ENCODE measurements around the gene GFI1B. TPM values are rescaled to one million over a fixed set of nuclear protein-coding genes. Genes with fewer than 3 reads are reported as not detected.

The GFI1B gene
- polyA plus RNA-seq, 1 donor from 2014 or later: not detected

DNA sequence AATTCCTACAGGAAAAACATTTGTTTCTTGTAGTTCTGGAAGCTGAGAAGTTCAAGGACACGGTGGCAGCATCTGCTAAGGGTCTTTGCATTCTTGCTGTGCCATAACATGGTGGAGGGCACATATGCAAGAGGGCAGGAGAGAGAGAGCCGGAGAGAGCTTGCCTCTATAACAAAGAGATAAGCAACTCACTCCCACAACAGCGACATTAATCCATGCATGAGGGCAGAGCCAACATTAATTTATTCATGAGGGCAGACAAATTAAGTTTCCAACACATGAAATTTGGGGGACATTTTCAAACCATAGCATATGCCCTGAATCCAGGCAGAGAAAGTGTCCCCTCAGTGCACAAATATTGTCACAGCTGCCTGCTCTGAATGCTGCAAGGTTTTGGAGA lies 47.9 kb downstream of the GFI1B start:
- Histone ChIP-seq H3K27ac (ENCODE audit: low read length) (no peak overlapping the region), H2AFZ (ENCODE audit: low read depth, low read length) (no peak overlapping the region), H3K4me2 (ENCODE audit: low read length) (no peak overlapping the region), H3K9me3 (ENCODE audit: low read length) (no peaks in the 10 kb centered on the region), H3F3A (ENCODE audit: insufficient read depth, low read length, poor library complexity, severe bottlenecking) (no peaks in the 10 kb centered on the region), H3K9ac (ENCODE audit: low read length) (no peak overlapping the region), H3K79me2 (replicated peaks; ENCODE audit: insufficient read depth, low read length) (peaks cover 4% of the 10 kb centered on the region), H3K9me2 (ENCODE audit: insufficient read depth, low read length) (no peaks in the 10 kb centered on the region), H3K27me3 (ENCODE audit: insufficient read depth, low read depth, low read length) (no peaks in the 10 kb centered on the region), H3K36me3 (ENCODE audit: insufficient read depth, low read length) (no peaks in the 10 kb centered on the region), H3K4me3 (ENCODE audit: low read length) (no peak overlapping the region), H4K20me1 (ENCODE audit: insufficient read depth) (no peaks in the 10 kb centered on the region)
- TF ChIP-seq, protein P1, sequence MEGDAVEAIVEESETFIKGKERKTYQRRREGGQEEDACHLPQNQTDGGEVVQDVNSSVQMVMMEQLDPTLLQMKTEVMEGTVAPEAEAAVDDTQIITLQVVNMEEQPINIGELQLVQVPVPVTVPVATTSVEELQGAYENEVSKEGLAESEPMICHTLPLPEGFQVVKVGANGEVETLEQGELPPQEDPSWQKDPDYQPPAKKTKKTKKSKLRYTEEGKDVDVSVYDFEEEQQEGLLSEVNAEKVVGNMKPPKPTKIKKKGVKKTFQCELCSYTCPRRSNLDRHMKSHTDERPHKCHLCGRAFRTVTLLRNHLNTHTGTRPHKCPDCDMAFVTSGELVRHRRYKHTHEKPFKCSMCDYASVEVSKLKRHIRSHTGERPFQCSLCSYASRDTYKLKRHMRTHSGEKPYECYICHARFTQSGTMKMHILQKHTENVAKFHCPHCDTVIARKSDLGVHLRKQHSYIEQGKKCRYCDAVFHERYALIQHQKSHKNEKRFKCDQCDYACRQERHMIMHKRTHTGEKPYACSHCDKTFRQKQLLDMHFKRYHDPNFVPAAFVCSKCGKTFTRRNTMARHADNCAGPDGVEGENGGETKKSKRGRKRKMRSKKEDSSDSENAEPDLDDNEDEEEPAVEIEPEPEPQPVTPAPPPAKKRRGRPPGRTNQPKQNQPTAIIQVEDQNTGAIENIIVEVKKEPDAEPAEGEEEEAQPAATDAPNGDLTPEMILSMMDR (IDR thresholded peaks at IDR 0.05; ENCODE audit: poor library complexity, severe bottlenecking): no peak
- TF ChIP-seq EZH2 (IDR thresholded peaks at IDR 0.05; ENCODE audit: borderline replicate concordance, insufficient read depth, low read length, poor library complexity, severe bottlenecking) (no peak), MXI1 (conservative IDR thresholded peaks at IDR 0.05; ENCODE audit: poor library complexity, severe bottlenecking) (no peak), EP300 (conservative IDR thresholded peaks at IDR 0.05; ENCODE audit: poor library complexity, severe bottlenecking) (no peak), TAF1 (IDR thresholded peaks at IDR 0.05; ENCODE audit: low read depth) (no peak), RAD21 (conservative IDR thresholded peaks at IDR 0.05) (no peak), POLR2AphosphoS5 (IDR thresholded peaks at IDR 0.05) (no peak), SMC3 (conservative IDR thresholded peaks at IDR 0.05; ENCODE audit: poor library complexity) (no peak)
- TF ChIP-seq, protein P2, sequence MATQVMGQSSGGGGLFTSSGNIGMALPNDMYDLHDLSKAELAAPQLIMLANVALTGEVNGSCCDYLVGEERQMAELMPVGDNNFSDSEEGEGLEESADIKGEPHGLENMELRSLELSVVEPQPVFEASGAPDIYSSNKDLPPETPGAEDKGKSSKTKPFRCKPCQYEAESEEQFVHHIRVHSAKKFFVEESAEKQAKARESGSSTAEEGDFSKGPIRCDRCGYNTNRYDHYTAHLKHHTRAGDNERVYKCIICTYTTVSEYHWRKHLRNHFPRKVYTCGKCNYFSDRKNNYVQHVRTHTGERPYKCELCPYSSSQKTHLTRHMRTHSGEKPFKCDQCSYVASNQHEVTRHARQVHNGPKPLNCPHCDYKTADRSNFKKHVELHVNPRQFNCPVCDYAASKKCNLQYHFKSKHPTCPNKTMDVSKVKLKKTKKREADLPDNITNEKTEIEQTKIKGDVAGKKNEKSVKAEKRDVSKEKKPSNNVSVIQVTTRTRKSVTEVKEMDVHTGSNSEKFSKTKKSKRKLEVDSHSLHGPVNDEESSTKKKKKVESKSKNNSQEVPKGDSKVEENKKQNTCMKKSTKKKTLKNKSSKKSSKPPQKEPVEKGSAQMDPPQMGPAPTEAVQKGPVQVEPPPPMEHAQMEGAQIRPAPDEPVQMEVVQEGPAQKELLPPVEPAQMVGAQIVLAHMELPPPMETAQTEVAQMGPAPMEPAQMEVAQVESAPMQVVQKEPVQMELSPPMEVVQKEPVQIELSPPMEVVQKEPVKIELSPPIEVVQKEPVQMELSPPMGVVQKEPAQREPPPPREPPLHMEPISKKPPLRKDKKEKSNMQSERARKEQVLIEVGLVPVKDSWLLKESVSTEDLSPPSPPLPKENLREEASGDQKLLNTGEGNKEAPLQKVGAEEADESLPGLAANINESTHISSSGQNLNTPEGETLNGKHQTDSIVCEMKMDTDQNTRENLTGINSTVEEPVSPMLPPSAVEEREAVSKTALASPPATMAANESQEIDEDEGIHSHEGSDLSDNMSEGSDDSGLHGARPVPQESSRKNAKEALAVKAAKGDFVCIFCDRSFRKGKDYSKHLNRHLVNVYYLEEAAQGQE (IDR thresholded peaks at IDR 0.05; ENCODE audit: borderline replicate concordance): no peak

DNA sequence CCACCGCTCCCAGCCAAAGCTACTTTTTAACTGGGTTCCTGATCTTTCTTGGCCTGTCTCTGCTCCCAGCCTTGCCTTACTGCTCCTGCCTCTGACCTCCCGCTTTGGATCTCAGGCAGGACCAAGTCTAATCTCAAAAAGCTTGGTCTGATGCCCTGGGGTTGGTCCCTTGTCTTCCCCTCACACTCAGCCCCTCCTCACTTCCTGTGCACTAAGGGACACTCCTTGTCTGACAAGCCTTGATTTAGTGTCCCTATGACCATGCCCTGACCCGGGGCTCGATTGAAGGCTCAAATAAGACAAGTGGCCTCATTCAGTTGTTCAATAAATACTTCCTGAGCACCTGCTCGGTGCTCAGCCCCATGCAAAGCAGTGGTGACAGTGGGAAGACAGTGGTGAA lies 48.6 kb downstream of the GFI1B start:
- TF ChIP-seq EP300 (conservative IDR thresholded peaks at IDR 0.05; ENCODE audit: poor library complexity, severe bottlenecking) (no peak), TAF1 (IDR thresholded peaks at IDR 0.05; ENCODE audit: low read depth) (no peak), SMC3 (conservative IDR thresholded peaks at IDR 0.05; ENCODE audit: poor library complexity) (no peak), EZH2 (IDR thresholded peaks at IDR 0.05; ENCODE audit: borderline replicate concordance, insufficient read depth, low read length, poor library complexity, severe bottlenecking) (no peak), POLR2AphosphoS5 (IDR thresholded peaks at IDR 0.05) (no peak), RAD21 (conservative IDR thresholded peaks at IDR 0.05) (no peak), MXI1 (conservative IDR thresholded peaks at IDR 0.05; ENCODE audit: poor library complexity, severe bottlenecking) (no peak)
- TF ChIP-seq, protein P1 (IDR thresholded peaks at IDR 0.05; ENCODE audit: poor library complexity, severe bottlenecking): no peak
- TF ChIP-seq, protein P2 (IDR thresholded peaks at IDR 0.05; ENCODE audit: borderline replicate concordance): no peak
- H3F3A ChIP-seq (ENCODE audit: insufficient read depth, low read length, poor library complexity, severe bottlenecking): no peaks in the 10 kb centered on the region
- no peak overlapping the region for H3K4me3 ChIP-seq (ENCODE audit: low read length)
- no peak overlapping the region for H3K9ac ChIP-seq (ENCODE audit: low read length)
- H3K27me3 ChIP-seq (ENCODE audit: insufficient read depth, low read depth, low read length): no peaks in the 10 kb centered on the region
- H3K27ac ChIP-seq (ENCODE audit: low read length): no peak overlapping the region
- peaks cover 12% of the 10 kb centered on the region for H3K79me2 ChIP-seq (replicated peaks; ENCODE audit: insufficient read depth, low read length)
- no peaks in the 10 kb centered on the region for H3K9me3 ChIP-seq (ENCODE audit: low read length)
- H2AFZ ChIP-seq (ENCODE audit: low read depth, low read length): no peak overlapping the region
- H3K4me2 ChIP-seq (ENCODE audit: low read length): no peak overlapping the region
- no peaks in the 10 kb centered on the region for H3K36me3 ChIP-seq (ENCODE audit: insufficient read depth, low read length)
- H4K20me1 ChIP-seq (ENCODE audit: insufficient read depth): no peaks in the 10 kb centered on the region
- no peaks in the 10 kb centered on the region for H3K9me2 ChIP-seq (ENCODE audit: insufficient read depth, low read length)
